Peyer's patch (tissue), 4 donors: ENCODE measurements around the gene CUEDC2.

Experiments
- POLR2A ChIP-seq, 2 donors: fragments of 450-650 bp; IDR thresholded peaks; one replicate each; pipeline ENCODE4 v1.5.1; 2017; ENCODE audit warnings: antibody characterized with exemption in 2 of 2, mild to moderate bottlenecking in 2 of 2, moderate library complexity in 2 of 2
- TF ChIP-seq, protein P1 (sequence below), 6 experiments: fragments of 450-650 bp in 4 of 6; fragments of 200-600 bp in 2 of 6; sonication (generic) in 1 of 6; IDR thresholded peaks; one replicate each; pipeline ENCODE4 v1.5.1; 2017 to 2019; ENCODE audit warnings: antibody characterized with exemption in 6 of 6, mild to moderate bottlenecking in 3 of 6, moderate library complexity in 1 of 6

DNA sequence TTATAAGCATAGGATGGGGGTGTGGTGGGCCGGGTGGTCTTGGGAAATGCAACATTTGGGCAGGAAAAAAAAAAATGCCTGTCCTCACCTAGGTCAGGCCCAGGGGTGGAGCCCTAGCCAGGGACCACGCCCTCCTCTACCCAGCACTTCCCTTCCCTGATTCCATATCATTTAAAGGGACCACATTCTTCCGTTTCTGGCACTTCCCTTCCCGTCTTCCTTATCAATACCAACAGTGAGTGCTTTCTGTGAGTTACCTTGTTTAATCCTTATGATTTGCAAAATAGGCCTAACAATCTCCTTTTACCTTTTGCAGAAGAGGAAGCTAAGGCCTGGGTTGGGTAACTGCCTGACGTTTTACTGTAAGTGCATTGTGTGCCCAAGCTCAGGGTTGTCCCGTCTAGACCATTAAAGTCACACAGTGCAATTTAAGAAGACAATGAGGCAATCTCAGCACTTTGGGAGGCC, 35.6 kb upstream of the CUEDC2 start:
- TF ChIP-seq, protein P1, sequence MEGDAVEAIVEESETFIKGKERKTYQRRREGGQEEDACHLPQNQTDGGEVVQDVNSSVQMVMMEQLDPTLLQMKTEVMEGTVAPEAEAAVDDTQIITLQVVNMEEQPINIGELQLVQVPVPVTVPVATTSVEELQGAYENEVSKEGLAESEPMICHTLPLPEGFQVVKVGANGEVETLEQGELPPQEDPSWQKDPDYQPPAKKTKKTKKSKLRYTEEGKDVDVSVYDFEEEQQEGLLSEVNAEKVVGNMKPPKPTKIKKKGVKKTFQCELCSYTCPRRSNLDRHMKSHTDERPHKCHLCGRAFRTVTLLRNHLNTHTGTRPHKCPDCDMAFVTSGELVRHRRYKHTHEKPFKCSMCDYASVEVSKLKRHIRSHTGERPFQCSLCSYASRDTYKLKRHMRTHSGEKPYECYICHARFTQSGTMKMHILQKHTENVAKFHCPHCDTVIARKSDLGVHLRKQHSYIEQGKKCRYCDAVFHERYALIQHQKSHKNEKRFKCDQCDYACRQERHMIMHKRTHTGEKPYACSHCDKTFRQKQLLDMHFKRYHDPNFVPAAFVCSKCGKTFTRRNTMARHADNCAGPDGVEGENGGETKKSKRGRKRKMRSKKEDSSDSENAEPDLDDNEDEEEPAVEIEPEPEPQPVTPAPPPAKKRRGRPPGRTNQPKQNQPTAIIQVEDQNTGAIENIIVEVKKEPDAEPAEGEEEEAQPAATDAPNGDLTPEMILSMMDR (IDR thresholded peaks at IDR 0.05), result no peak
- TF ChIP-seq POLR2A (IDR thresholded peaks at IDR 0.05), result no peak
